HEK293 (cell line): Measurements from ENCODE around the gene FGD6.
A peak's percentile ranks its signal among the peaks of the same experiment; 100 is the strongest.

Source experiments
- CTCF ChIA-PET: fragments of 350-600 bp; formaldehyde crosslinking; extraction: SDS; loops from one replicate; lab custom pipeline; 2021; ENCODE audit warnings: antibody characterized with exemption; lab: Yijun Ruan, JAX
- POLR2A ChIA-PET: fragments of 300-600 bp; formaldehyde crosslinking; extraction: SDS; loops from one replicate; lab custom pipeline; 2020; ENCODE audit warnings: antibody characterized with exemption, inconsistent platforms; lab: Yijun Ruan, JAX
- H3K27ac ChIP-seq: fragments of 200-500 bp; sonication (Bioruptor generic); 2 replicates; pipeline ENCODE4 v1.5.1; 2014; ENCODE audit warnings: low read depth, low read length, control low read depth, inconsistent platforms; ENCODE audit errors: extremely low read depth
- H3K36me3 ChIP-seq, 2 experiments: fragments of 200-500 bp in 1 of 2; sonication (Bioruptor generic) in 1 of 2; 1 replicate in 1 of 2; 2 replicates in 1 of 2; pipeline ENCODE4 v1.5.1; 2014 to 2017; ENCODE audit warnings: inconsistent platforms in 2 of 2, low read length in 2 of 2; ENCODE audit not compliant: control insufficient read depth in 2 of 2, insufficient read depth in 1 of 2
- H3K4me1 ChIP-seq: fragments of 200-500 bp; sonication (Bioruptor generic); 2 replicates; pipeline ENCODE4 v1.5.1; 2014; ENCODE audit warnings: mild to moderate bottlenecking, low read length, inconsistent platforms; ENCODE audit not compliant: control insufficient read depth, insufficient read depth
- H3K4me3 ChIP-seq: 2 replicates; pipeline ENCODE4 v1.5.1; 2011; ENCODE audit warnings: low read depth, mild to moderate bottlenecking, control low read depth, low read length, moderate library complexity
- H3K9me3 ChIP-seq: fragments of 200-500 bp; sonication (Bioruptor generic); 2 replicates; pipeline ENCODE4 v1.5.1; 2014; ENCODE audit warnings: low read depth, low read length, inconsistent platforms; ENCODE audit not compliant: control insufficient read depth, insufficient read depth
- MEIS1 ChIP-seq: sonication (generic); formaldehyde crosslinking; IDR thresholded peaks from 2 replicates; pipeline ENCODE4 v1.8.1; 2022; ENCODE audit warnings: missing genetic modification reagents, mild to moderate bottlenecking, borderline replicate concordance
- PRDM1 ChIP-seq: fragments of 450-650 bp; formaldehyde crosslinking; IDR thresholded peaks from 2 replicates; pipeline ENCODE4; 2016; ENCODE audit warnings: missing biosample characterization, missing genetic modification characterization
- PRDM6 ChIP-seq: fragments of 450-650 bp; formaldehyde crosslinking; IDR thresholded peaks from 2 replicates; pipeline ENCODE4 v1.5.1; 2017; ENCODE audit warnings: missing biosample characterization, missing genetic modification characterization
- ZBTB49 ChIP-seq: fragments of 450-650 bp; formaldehyde crosslinking; IDR thresholded peaks from 2 replicates; pipeline ENCODE4 v1.5.1; 2016; ENCODE audit warnings: missing biosample characterization, missing genetic modification characterization, low read depth
- ZEB2 ChIP-seq: fragments of 450-650 bp; formaldehyde crosslinking; IDR thresholded peaks from 2 replicates; pipeline ENCODE4 v1.5.1; 2016; ENCODE audit warnings: missing biosample characterization, missing genetic modification characterization
- ZNF155 ChIP-seq: fragments of 450-650 bp; formaldehyde crosslinking; IDR thresholded peaks from 2 replicates; pipeline ENCODE4 v1.5.1; 2016; ENCODE audit warnings: missing biosample characterization, missing genetic modification characterization
- ZNF18 ChIP-seq: fragments of 450-650 bp; formaldehyde crosslinking; IDR thresholded peaks from 2 replicates; pipeline ENCODE4 v1.5.1; 2016; ENCODE audit warnings: missing biosample characterization, missing genetic modification characterization
- ZNF211 ChIP-seq: fragments of 450-650 bp; formaldehyde crosslinking; IDR thresholded peaks from 2 replicates; pipeline ENCODE4 v1.5.1; 2016; ENCODE audit warnings: low read depth, missing biosample characterization, missing genetic modification characterization
- ZNF354C ChIP-seq: fragments of 450-650 bp; formaldehyde crosslinking; IDR thresholded peaks from 2 replicates; pipeline ENCODE4 v1.5.1; 2016; ENCODE audit warnings: missing biosample characterization, missing genetic modification characterization, low read depth, borderline replicate concordance
- ZNF513 ChIP-seq: fragments of 450-650 bp; IDR thresholded peaks from 2 replicates; pipeline ENCODE4 v1.5.1; 2018; ENCODE audit warnings: missing biosample characterization, missing genetic modification characterization
- ZNF561 ChIP-seq: fragments of 450-650 bp; IDR thresholded peaks from 2 replicates; pipeline ENCODE4 v1.5.1; 2018; ENCODE audit warnings: missing biosample characterization, missing genetic modification characterization, borderline replicate concordance
- ZNF600 ChIP-seq: fragments of 450-650 bp; formaldehyde crosslinking; IDR thresholded peaks from 2 replicates; pipeline ENCODE4 v1.5.1; 2016; ENCODE audit warnings: missing biosample characterization, missing genetic modification characterization
- ZNF621 ChIP-seq: fragments of 450-650 bp; formaldehyde crosslinking; IDR thresholded peaks from 2 replicates; pipeline ENCODE4 v1.5.1; 2017; ENCODE audit warnings: missing biosample characterization, missing genetic modification characterization

The FGD6 gene

GRCh38 chr12:95248604-95249360 lies 31.5 kb upstream of the FGD6 start (continued):
- TF ChIP-seq ZNF561 (tag by site-specific recombination) (peak; percentile 56; the same call in 1 of the 2 replicates), ZEB2 (tag by site-specific recombination) (peak; percentile 32; the same call in 1 of the 2 replicates), ZNF354C (tag by site-specific recombination) (no peak)

GRCh38 chr12:95248095-95248494 lies 30.8 kb upstream of the FGD6 start:
- peaks cover 15 to 22% of the 10 kb centered on the region in 2 experiments for H3K36me3 ChIP-seq
- H3K27ac ChIP-seq = no peak overlapping the region
- no peak overlapping the region for H3K4me3 ChIP-seq
- ChIA-PET CTCF (no interaction called here), POLR2A (no interaction called here)
- H3K9me3 ChIP-seq = no peaks in the 10 kb centered on the region
- H3K4me1 ChIP-seq = peaks cover 22% of the 10 kb centered on the region
- peak; percentile 81 for TF ChIP-seq PRDM6
- no peak for TF ChIP-seq ZNF211 (tag by site-specific recombination)

GRCh38 chr12:95244350-95244749 lies 27.1 kb upstream of the FGD6 start:
- peaks cover 8 to 14% of the 10 kb centered on the region in 2 experiments; a peak in 2 of 3 replicates for H3K36me3 ChIP-seq
- CTCF ChIA-PET = interaction anchor here (1.0 kb wide), 1 partner anchor 13 kb away, joined by 3 read pairs; no protein-coding TSS in a partner anchor
- peaks cover 16% of the 10 kb centered on the region for H3K4me1 ChIP-seq
- H3K27ac ChIP-seq = no peak overlapping the region
- TF ChIP-seq ZNF18 (tag by site-specific recombination) = peak; percentile 80
- no peak for TF ChIP-seq ZNF621 (tag by site-specific recombination)
- peak; percentile 57; the same call in 1 of the 2 replicates for TF ChIP-seq ZNF600
- no peaks in the 10 kb centered on the region for H3K9me3 ChIP-seq
- no peak overlapping the region for H3K4me3 ChIP-seq
- POLR2A ChIA-PET = no interaction called here

- H3K36me3 ChIP-seq = peaks cover 8 to 14% of the 10 kb centered on the region in 2 experiments; a peak in 2 of 3 replicates
- no peak overlapping the region for H3K27ac ChIP-seq
- no peaks in the 10 kb centered on the region for H3K9me3 ChIP-seq
- TF ChIP-seq MEIS1 (CRISPR knock-in tag) (no peak), ZNF513 (tag by site-specific recombination) (no peak), ZNF155 (tag by site-specific recombination) (no peak), ZBTB49 (tag by site-specific recombination) (no peak), PRDM1 (tag by site-specific recombination) (no peak)
- POLR2A ChIA-PET = no interaction called here
- H3K4me1 ChIP-seq = peaks cover 15% of the 10 kb centered on the region
- CTCF ChIA-PET = interaction anchor here (0.7 to 1.0 kb wide), 2 partner anchors 12 to 254 kb away, joined by 3 to 4 read pairs; no protein-coding TSS in a partner anchor
- H3K4me3 ChIP-seq = no peak overlapping the region
Measured at GRCh38 chr12:95243497-95244183, 26.4 kb upstream of the FGD6 start.
